Activated CD4-positive, CD25-positive, alpha-beta regulatory T cell treated with anti-CD3 and anti-CD28 coated beads, Interleukin-2, amount 50 U/mL, for 72 hours (primary cell): ENCODE results near the gene C12orf60.

Experiments
- DNase-seq: peaks from one replicate; pipeline ENCODE4 v3.0.0; 2021

The C12orf60 gene

DNA sequence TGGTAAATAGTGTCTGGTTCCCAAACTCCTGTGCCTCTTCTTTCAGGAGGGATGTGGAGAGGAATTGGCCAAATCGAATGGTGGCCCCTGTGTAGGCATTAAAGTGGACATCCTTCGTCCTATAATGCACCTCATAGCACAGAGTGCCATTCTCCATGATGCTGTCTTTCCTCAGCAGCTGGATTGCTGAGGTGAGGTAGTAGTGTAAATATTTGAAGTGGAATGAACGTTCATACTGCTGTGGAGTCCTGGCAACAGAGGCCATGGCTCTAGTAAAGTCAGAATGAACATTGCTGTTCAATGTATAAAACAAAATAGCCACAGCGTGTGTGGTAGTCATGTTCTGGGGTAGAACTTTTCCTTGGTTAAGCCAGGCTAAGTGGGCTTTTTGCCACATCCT, 37.1 kb downstream of the C12orf60 start:
- DNase-seq: no peak

DNA sequence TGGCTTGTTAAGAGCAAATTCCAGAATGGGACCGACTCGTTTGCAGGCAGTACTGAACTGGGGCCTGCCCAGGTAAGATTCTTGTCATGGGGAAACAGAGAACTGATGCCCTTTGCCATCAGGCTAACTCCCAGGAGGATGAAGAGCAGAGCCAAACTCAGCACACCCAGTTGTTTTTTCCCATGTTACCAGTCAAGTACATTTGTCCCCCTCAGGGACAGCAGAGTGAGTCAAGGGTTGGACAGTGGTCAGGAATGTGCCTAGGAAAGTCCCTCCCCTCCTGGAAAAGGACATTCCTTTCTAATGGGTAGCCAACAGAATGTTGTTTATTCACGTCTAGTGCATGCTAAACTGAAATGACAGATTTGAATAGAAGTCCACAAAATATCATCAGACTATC, 38.3 kb downstream of the C12orf60 start:
- no peak for DNase-seq

GRCh38 chr12:14842315-14842714, 38.8 kb downstream of the C12orf60 start:
- DNase-seq: no peak

GRCh38 chr12:14843425-14843887, 40.0 kb downstream of the C12orf60 start, which contains the start of gene ART4:
ART4 (minus strand) TSS chr12:14843526; CDS start chr12:14843113, 413 bp downstream.
- no peak for DNase-seq

GRCh38 chr12:14844401-14844800, 40.9 kb downstream of the C12orf60 start:
- no peak for DNase-seq

- no peak for DNase-seq
These were observed 41.9 kb downstream of the C12orf60 start for GRCh38 chr12:14845350-14845750.

DNA sequence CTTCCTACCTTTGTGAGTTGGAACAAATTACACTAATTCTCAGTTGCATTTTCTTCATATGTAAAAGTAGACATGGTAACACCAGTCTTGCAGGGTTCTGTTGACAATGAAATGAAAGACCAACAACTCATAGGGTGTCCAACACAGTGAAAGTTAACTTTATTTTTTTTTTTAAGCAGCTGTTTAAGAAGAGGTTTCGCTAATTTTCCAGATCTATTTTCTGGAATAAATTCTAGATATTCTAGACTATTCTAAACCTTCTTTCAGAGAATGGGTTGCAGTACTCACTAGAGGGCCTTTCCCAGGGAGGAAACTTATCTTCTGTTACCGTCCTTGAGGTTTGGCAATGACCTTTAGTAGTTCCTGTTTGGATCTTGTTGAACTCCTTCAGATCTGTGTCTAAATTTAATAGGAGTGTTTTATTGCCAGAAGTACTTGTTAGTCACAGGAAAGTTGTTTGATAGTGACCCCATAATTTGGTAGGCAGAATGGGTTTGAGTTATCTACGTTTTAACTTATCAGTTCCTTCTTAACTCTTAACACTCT, 42.6 kb downstream of the C12orf60 start:
- DNase-seq: no peak

- DNase-seq: no peak
These were observed 43.6 kb downstream of the C12orf60 start for GRCh38 chr12:14846876-14847580.

GRCh38 chr12:14849661-14850060, 46.2 kb downstream of the C12orf60 start:
- DNase-seq: no peak

GRCh38 chr12:14850929-14851663, 47.6 kb downstream of the C12orf60 start:
- DNase-seq: no peak

GRCh38 chr12:14852880-14853279, 49.4 kb downstream of the C12orf60 start:
- no peak for DNase-seq

- no peak for DNase-seq
These were observed 50.5 kb downstream of the C12orf60 start for GRCh38 chr12:14853961-14854360.

DNA sequence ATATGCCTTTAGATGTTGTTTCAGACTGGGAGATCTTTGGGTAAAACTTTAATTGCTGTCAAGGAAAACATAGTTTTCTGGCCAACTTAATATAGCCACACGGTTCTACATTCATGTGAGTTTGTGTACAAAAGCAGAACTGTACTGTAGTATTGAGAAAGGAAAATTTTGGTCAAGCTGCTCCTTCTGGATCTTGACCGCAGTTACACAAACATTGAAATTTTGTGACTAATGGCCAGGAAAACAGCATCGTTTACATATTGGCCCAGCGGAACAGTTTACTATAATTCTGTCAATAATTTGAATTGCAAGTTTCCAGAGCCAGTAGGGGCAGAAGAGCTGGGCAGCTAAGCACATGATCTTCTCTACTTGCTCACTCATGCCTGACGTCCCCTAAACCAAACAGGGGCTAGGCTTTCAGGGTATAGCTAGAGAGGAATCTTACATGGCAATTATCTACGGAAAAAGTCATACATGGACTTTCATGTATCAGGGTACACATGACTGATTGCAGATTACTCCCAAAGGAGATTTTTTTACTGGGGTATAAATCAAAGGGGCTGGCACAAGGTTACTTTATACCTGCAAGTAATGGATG, 51.2 kb downstream of the C12orf60 start:
- no peak for DNase-seq

DNA sequence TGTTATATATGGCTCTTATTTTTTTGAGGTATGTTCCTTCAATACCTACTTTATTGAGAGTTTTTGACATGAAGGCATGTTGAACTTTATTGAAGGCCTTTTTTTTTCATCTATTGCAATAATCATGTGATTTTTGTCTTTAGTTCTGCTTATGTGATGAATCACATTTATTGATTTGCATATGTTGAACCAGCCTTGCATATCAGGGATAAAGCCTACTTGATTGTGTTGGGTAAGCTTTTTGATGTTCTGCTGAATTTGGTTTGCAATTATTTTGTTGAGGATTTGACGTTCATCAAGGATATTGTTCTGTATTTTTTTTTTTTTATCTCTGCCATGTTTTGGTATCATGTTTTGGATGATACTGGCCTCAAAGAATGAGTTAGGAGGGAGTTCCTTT, 55.0 kb downstream of the C12orf60 start:
- DNase-seq: no peak

DNA sequence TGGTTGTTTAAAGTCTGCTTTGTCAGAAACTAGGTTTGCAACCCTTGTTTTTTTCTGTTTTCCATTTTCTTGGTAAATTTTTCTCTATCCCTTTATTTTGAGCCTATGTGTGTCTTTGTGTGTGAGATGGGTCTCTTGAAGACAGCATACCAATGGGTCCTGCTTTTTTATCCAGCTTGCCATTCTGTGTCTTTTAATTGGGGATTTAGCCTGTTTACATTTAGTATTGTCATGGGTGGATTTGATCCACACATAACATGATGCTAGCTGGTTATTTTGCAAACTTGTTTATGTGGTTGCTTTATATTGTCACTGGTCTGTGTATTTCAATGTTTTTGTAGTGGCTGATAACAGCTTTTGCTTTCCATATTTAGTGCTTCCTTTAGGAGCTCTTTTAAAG, 57.0 kb downstream of the C12orf60 start:
- no peak for DNase-seq

DNA sequence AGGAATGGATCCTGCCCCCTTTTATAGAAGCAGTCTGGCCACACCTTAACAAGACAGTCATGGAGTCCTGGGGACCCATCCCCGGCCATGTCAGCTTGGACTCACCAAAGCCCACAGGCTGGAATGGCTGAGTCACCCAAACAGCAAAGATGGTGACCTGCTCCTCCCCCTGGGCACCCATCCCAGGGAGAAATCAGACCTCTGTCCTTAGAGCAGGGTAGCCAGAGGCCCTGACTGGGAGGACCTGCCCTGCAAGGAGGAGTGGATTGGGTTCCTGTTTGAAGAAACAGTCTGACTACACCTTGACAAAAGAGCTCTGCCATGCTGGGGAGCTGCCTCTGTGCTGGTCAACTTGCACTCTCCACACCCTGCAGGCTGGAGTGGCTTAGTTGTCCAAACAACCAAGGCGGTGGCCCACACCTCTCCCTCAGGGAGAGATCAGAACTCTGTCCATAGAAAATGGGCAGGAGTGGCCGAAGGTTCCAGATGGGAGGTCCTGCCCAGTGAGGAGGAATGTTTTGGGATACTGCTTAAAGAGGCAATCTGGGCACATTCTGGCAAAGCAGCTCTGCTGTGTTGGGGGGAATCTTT, 65.5 kb downstream of the C12orf60 start:
- DNase-seq: no peak

DNA sequence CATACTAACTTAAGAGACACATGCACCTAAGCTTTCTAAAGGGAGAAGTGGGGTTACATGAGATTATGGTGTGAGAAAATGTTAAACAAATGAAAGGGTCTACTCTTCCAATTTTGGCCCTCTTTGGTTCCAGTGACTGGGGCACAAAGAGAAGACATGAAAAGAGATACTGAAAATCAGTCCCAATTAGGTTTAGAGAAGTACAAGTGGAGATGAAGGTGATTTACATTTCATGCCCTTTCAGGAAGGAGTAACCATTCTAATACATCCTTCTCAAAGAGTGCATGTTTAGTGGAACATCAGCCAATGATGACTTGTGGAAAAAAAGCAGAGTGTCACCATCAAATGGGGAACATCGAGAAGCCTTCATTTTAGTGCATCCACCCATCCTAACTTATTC, 67.8 kb downstream of the C12orf60 start:
- no peak for DNase-seq

DNA sequence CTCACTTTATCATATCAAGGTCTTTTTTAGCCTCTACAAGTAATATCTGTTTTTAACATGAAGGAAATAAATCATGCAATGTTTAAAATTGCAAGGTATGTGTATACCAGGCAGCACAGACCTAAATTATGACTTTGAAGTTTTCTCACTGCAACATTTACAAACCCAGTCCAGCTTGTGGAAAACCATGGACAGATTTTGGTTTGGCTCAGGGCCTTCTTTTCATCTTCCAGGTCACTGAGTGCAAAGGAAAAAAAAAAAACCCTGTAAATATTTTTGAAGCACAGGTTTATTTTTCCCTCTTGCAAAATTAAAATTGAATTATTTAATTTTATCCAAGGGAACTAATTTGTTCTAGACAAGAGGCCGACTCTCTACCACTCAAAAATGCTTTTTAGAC, 68.4 kb downstream of the C12orf60 start:
- no peak for DNase-seq

GRCh38 chr12:14873440-14874185, 70.1 kb downstream of the C12orf60 start:
- DNase-seq: no peak
